ENCODE results near the gene COX7C. TPM values are rescaled to one million over a fixed set of nuclear protein-coding genes. Genes with fewer than 3 reads are reported as not detected.

The COX7C gene
- total and polyA plus RNA-seq, 2 experiments from 2014 or later = 842 to 4,717 TPM

DNA sequence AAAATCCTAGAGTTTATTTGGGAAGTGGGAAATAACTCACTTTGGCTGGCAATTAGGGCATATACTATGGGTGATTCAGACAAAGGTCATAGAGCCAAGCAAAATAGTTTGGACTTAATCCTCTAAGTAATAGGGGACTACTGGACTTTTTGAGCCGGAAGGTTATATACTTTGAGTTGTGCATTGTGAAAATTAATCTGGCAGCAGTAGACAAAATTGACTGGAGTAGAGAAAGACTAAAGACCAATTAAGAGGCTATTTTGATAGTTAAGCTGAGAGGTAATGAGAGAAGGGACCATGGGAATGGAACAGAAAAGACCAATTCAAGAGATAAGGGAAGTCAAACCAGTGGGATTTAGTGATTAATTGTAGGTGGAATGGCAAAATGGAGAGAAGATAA, 28.9 kb downstream of the COX7C start:
- no peak overlapping the region for H3K4me3 Mint-ChIP-seq
- DNase-seq (ENCODE audit: low spot score) (no peak), ATAC-seq (no peak)
- TF ChIP-seq EZH2phosphoT487 (IDR thresholded peaks at IDR 0.05; ENCODE audit: unreplicated experiment) (no peak), STAT1 (IDR thresholded peaks at IDR 0.05; ENCODE audit: unreplicated experiment) (no peak), ZNF114 (CRISPR knock-in tag; IDR thresholded peaks at IDR 0.05) (no peak), JUNB (IDR thresholded peaks at IDR 0.05; ENCODE audit: unreplicated experiment) (no peak), NANOG (IDR thresholded peaks at IDR 0.05; ENCODE audit: borderline replicate concordance) (no peak), CREB1 (CRISPR knock-in tag; IDR thresholded peaks at IDR 0.05; ENCODE audit: low read depth) (no peak), POLR2AphosphoS5 (IDR thresholded peaks at IDR 0.05; ENCODE audit: low read depth) (no peak)
- TF ChIP-seq, protein P1, sequence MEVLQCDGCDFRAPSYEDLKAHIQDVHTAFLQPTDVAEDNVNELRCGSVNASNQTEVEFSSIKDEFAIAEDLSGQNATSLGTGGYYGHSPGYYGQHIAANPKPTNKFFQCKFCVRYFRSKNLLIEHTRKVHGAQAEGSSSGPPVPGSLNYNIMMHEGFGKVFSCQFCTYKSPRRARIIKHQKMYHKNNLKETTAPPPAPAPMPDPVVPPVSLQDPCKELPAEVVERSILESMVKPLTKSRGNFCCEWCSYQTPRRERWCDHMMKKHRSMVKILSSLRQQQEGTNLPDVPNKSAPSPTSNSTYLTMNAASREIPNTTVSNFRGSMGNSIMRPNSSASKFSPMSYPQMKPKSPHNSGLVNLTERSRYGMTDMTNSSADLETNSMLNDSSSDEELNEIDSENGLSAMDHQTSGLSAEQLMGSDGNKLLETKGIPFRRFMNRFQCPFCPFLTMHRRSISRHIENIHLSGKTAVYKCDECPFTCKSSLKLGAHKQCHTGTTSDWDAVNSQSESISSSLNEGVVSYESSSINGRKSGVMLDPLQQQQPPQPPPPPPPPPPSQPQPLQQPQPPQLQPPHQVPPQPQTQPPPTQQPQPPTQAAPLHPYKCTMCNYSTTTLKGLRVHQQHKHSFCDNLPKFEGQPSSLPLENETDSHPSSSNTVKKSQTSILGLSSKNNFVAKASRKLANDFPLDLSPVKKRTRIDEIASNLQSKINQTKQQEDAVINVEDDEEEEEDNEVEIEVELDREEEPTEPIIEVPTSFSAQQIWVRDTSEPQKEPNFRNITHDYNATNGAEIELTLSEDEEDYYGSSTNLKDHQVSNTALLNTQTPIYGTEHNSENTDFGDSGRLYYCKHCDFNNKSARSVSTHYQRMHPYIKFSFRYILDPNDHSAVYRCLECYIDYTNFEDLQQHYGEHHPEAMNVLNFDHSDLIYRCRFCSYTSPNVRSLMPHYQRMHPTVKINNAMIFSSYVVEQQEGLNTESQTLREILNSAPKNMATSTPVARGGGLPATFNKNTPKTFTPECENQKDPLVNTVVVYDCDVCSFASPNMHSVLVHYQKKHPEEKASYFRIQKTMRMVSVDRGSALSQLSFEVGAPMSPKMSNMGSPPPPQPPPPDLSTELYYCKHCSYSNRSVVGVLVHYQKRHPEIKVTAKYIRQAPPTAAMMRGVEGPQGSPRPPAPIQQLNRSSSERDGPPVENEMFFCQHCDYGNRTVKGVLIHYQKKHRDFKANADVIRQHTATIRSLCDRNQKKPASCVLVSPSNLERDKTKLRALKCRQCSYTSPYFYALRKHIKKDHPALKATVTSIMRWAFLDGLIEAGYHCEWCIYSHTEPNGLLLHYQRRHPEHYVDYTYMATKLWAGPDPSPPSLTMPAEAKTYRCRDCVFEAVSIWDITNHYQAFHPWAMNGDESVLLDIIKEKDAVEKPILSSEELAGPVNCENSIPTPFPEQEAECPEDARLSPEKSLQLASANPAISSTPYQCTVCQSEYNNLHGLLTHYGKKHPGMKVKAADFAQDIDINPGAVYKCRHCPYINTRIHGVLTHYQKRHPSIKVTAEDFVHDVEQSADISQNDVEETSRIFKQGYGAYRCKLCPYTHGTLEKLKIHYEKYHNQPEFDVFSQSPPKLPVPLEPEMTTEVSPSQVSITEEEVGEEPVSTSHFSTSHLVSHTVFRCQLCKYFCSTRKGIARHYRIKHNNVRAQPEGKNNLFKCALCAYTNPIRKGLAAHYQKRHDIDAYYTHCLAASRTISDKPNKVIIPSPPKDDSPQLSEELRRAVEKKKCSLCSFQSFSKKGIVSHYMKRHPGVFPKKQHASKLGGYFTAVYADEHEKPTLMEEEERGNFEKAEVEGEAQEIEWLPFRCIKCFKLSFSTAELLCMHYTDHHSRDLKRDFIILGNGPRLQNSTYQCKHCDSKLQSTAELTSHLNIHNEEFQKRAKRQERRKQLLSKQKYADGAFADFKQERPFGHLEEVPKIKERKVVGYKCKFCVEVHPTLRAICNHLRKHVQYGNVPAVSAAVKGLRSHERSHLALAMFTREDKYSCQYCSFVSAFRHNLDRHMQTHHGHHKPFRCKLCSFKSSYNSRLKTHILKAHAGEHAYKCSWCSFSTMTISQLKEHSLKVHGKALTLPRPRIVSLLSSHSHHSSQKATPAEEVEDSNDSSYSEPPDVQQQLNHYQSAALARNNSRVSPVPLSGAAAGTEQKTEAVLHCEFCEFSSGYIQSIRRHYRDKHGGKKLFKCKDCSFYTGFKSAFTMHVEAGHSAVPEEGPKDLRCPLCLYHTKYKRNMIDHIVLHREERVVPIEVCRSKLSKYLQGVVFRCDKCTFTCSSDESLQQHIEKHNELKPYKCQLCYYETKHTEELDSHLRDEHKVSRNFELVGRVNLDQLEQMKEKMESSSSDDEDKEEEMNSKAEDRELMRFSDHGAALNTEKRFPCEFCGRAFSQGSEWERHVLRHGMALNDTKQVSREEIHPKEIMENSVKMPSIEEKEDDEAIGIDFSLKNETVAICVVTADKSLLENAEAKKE (CRISPR knock-in tag; IDR thresholded peaks at IDR 0.05) = no peak
- TF ChIP-seq, protein P2, sequence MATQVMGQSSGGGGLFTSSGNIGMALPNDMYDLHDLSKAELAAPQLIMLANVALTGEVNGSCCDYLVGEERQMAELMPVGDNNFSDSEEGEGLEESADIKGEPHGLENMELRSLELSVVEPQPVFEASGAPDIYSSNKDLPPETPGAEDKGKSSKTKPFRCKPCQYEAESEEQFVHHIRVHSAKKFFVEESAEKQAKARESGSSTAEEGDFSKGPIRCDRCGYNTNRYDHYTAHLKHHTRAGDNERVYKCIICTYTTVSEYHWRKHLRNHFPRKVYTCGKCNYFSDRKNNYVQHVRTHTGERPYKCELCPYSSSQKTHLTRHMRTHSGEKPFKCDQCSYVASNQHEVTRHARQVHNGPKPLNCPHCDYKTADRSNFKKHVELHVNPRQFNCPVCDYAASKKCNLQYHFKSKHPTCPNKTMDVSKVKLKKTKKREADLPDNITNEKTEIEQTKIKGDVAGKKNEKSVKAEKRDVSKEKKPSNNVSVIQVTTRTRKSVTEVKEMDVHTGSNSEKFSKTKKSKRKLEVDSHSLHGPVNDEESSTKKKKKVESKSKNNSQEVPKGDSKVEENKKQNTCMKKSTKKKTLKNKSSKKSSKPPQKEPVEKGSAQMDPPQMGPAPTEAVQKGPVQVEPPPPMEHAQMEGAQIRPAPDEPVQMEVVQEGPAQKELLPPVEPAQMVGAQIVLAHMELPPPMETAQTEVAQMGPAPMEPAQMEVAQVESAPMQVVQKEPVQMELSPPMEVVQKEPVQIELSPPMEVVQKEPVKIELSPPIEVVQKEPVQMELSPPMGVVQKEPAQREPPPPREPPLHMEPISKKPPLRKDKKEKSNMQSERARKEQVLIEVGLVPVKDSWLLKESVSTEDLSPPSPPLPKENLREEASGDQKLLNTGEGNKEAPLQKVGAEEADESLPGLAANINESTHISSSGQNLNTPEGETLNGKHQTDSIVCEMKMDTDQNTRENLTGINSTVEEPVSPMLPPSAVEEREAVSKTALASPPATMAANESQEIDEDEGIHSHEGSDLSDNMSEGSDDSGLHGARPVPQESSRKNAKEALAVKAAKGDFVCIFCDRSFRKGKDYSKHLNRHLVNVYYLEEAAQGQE (IDR thresholded peaks at IDR 0.05; ENCODE audit: unreplicated experiment) = no peak
- TF ChIP-seq, protein P3, sequence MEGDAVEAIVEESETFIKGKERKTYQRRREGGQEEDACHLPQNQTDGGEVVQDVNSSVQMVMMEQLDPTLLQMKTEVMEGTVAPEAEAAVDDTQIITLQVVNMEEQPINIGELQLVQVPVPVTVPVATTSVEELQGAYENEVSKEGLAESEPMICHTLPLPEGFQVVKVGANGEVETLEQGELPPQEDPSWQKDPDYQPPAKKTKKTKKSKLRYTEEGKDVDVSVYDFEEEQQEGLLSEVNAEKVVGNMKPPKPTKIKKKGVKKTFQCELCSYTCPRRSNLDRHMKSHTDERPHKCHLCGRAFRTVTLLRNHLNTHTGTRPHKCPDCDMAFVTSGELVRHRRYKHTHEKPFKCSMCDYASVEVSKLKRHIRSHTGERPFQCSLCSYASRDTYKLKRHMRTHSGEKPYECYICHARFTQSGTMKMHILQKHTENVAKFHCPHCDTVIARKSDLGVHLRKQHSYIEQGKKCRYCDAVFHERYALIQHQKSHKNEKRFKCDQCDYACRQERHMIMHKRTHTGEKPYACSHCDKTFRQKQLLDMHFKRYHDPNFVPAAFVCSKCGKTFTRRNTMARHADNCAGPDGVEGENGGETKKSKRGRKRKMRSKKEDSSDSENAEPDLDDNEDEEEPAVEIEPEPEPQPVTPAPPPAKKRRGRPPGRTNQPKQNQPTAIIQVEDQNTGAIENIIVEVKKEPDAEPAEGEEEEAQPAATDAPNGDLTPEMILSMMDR (conservative IDR thresholded peaks at IDR 0.05; ENCODE audit: low read depth in 2 of 2) = no peak
- Histone ChIP-seq H3K4me2 (peak overlapping the region; percentile 58; the same call in 1 of the 2 replicates), H2AFZ (no peak overlapping the region), H4K20me1 (replicated peaks; ENCODE audit: insufficient read depth) (no peaks in the 10 kb centered on the region), H3K79me2 (replicated peaks; ENCODE audit: insufficient read depth) (no peaks in the 10 kb centered on the region), H3K27ac (ENCODE audit: low read depth) (peak overlapping the region; percentile 97), H3K4me3 (no peak overlapping the region), H3F3A (replicated peaks; ENCODE audit: low read depth) (no peaks in the 10 kb centered on the region; the same call in 1 of the 2 replicates), H3K27me3 (ENCODE audit: insufficient read depth) (no peaks in the 10 kb centered on the region), H3K9me2 (ENCODE audit: insufficient read depth) (no peaks in the 10 kb centered on the region), H3K36me3 (ENCODE audit: insufficient read depth) (no peaks in the 10 kb centered on the region), H3K4me1 (ENCODE audit: insufficient read depth) (peaks cover 75% of the 10 kb centered on the region)
- peak overlapping the region; percentile 66 for H3K27ac Mint-ChIP-seq
- H3K4me1 Mint-ChIP-seq = peaks cover 59% of the 10 kb centered on the region
- peaks cover 3% of the 10 kb centered on the region for H3K27me3 Mint-ChIP-seq (ENCODE audit: insufficient read depth, low read depth, poor library complexity)
- H3K36me3 Mint-ChIP-seq (ENCODE audit: low read depth) = no peaks in the 10 kb centered on the region
- H3K9me3 Mint-ChIP-seq = no peaks in the 10 kb centered on the region
